Endothelial cell of hepatic sinusoid (primary cell): ENCODE results near the gene ARHGEF25.
"Not testable (repeated sequence)": the region's sequence is repeated elsewhere in the genome, so short reads cannot be mapped to it uniquely, and the experiment has no call there.

Experiments
- in situ Hi-C: cut with HindIII; loops from 2 replicates; pipeline ENCODE4 v1.10.0; 2017; ENCODE audit warnings: low sequenced_read_pairs

The ARHGEF25 gene

DNA sequence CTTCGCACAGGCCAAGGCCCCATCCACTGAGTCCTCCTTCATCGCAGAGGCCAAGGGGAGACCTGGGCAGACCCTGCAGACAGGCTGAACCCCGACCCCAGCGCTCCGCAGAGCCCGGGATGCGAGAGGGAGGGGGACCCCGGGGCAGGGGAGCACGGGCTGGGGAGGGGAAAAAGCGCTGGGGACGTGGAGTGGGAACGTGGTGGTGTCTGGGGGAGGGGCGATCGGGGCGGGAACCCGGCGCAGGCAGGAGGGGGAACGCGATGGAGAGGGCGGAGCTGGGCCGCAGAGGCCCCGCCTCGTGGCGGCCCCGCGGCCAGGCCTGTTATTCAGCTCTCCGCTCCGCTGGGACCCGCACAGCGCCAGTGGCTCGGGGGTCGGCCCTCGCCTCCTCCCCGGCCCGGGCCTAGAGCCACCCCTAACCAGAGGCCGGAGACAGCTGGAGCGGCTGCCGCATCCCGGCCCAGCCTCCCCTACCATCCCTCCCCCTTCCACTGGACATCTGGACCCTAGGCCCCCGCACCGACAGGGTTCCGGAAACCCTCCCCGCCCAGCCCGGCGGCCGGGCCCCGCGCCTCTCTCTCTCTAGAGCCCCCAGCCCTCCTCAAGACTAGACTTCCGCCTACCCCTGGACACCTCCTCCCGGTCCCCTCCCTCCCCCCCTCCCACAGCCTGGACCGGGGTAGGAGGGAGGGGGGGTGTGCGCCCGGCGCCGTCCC, at the start of gene ARHGEF25:
Gene ARHGEF25 (plus strand): TSS at position 328 of the 719 bp plus-strand sequence. CDS start 460 bp downstream, outside the sequence.
- in situ Hi-C loops = no loop called here

GRCh38 chr12:57563358-57563757, 47.9 kb upstream of the ARHGEF25 start:
- in situ Hi-C loops = no loop called here

DNA sequence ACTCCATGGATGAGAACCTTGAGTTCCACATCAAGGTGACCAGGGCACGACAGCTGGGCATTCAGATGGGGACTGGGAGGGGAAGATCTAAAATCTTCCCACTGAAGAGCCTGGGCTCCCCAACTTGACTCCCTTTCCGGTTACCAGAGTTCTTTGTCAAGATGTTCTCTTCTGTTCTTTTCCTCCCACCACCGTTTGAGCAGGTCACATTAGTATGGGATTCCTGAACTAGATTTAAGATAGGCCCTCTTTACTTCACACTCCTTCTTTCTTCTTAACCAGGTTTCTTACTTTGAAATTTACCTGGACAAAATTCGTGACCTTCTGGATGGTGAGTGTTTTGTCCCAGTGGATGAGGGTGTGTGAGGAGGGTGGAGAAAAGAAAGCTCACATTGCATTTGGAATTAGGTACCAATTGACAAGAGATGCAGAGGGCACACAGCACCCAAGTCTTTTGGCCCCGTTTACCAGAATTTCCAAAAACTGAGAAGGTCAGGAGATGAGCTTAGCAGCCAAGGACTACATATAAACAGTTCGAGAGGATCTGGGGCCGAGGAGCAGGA, 47.0 kb upstream of the ARHGEF25 start:
- in situ Hi-C loops = no loop called here

- in situ Hi-C loops = no loop called here
Measured at GRCh38 chr12:57568838-57569237, 42.4 kb upstream of the ARHGEF25 start.

DNA sequence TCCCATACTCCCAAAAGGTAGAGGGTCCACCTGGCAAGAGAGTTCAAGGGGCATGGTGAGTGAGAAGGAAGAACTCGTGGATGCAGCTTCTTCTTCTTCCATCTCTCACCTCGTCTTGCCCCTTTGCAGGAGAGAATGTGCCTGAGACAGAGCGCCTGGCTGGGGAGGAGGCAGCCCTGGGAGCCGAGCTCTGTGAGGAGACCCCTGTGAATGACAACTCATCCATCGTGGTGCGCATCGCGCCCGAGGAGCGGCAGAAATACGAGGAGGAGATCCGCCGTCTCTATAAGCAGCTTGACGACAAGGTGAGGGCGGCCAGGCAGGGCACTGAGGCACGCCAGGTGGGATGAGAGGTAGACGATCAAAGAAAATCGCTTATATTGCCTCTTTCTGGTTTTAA, 41.4 kb upstream of the ARHGEF25 start:
- in situ Hi-C loops = no loop called here

- in situ Hi-C loops = not testable (repeated sequence)
Measured at GRCh38 chr12:57570438-57570837, 40.8 kb upstream of the ARHGEF25 start.

DNA sequence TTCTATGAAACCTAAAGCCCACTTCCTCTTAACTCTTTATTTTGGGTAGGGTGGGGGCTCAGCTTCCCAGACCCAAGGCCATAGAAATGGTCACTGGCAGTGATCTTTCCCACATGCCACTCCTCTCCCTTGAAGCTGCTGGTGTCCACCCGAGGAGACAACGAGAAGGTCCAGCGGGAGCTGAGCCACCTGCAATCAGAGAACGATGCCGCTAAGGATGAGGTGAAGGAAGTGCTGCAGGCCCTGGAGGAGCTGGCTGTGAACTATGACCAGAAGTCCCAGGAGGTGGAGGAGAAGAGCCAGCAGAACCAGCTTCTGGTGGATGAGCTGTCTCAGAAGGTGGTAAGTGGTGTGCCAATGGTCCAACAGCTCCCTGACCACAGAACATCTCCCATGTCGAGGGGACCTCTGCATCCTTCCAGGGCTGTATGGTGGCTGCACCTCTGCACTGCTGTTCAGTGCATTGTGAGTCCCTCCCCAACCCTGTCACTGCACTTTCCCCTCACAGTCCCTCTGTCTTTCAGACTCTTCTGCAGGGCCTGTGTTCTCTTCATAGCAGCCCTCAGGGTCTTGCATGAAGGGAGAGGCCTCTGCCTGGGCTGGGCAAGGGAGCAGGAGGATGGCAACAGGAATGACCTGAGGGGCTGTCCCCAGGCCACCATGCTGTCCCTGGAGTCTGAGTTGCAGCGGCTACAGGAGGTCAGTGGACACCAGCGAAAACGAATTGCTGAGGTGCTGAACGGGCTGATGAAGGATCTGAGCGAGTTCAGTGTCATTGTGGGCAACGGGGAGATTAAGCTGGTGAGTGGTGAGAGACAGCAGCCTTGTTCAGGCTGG, 39.1 kb upstream of the ARHGEF25 start:
- in situ Hi-C loops = no loop called here

DNA sequence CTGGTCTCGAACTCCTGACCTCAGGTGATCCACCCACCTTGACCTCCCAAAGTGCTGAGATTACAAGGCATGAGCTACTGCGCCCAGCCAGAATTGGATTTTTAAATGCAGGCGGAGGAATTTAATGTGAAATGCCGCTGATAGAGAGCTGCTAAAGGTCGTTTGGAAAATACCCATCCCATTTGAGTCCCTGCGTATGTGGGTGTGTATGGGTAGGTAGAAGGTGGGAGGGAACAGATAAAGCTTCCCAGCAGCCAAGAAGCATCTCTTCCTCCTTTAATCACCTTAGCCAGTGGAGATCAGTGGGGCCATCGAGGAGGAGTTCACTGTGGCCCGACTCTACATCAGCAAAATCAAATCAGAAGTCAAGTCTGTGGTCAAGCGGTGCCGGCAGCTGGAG, 36.4 kb upstream of the ARHGEF25 start:
- in situ Hi-C loops = no loop called here

DNA sequence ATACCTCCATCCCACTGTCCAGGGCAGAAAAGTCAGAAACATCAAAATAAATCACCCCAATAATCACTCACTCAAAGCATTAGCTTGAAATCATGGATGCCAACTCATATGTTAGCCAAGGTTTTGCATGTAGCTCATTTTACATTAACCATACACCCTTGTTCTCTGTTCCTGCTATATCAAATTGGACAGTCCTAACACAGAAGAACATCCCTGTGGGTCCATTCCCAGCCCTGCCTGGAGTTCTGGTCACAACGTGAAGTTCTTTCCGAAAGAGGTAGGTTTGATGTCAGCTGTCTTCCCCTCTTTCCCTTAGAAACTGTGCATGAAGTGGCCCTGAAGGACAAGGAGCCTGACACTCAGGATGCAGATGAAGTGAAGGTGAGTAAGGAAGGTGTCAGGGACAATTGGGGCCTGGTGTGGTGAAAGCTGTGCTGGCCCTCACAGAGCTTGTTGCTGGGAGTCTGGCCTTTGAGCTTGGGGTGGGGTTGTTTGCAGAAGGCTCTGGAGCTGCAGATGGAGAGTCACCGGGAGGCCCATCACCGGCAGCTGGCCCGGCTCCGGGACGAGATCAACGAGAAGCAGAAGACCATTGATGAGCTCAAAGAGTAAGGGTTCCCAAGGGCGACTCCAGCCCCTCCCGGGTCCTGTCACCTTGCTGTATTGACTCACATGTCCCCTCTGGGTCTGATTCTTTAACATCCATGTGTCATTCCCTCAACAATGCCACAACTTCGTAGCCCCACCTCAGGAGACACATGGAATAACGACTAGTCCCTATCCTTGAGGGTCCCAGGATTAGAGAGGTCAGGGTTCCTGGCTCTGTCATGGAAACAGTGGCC, 35.2 kb upstream of the ARHGEF25 start:
- in situ Hi-C loops = no loop called here

DNA sequence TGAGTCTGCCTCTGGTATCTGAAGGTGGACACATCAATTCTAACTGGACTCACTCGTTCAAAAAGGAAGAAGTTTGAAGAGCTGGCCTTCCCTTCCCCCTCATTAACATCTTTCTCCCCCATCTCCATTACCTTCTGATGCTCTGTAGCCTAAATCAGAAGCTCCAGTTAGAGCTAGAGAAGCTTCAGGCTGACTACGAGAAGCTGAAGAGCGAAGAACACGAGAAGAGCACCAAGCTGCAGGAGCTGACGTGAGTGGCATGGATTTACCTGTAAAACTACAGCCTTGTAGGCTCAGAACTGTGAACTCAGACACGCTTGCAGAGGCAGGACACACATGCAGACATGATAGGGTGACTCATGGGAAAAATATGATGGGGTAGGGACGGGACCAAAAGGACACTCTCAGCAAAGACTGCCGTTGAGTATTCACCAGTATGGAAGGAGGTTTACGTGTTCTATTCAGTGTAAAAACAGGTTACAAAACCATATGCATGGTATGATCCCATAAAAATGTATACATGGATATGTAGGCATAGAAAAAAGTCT, 34.5 kb upstream of the ARHGEF25 start:
- in situ Hi-C loops = no loop called here

GRCh38 chr12:57577981-57578758, 33.1 kb upstream of the ARHGEF25 start:
- in situ Hi-C loops = no loop called here

DNA sequence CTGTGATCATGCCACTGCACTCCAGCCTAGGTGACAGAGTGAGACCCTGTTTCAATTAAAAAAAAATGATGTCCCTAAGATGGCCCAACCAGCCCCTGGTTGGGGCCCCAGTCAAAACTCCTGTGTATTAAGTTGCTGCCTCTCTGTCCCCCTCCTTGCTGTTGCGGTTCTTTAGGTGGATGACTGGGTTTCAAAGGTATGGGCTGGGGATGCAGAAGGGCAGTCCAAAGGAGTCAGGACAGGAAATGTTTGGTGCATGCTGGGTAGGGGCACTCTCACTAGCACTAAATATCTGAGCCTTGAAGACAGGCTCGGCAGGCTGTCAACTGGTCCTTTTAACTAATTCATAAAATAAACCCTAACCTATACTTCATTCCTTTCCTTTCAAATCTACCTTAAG, 32.2 kb upstream of the ARHGEF25 start:
- in situ Hi-C loops = no loop called here

GRCh38 chr12:57579677-57580465, 31.4 kb upstream of the ARHGEF25 start:
- in situ Hi-C loops = no loop called here

- in situ Hi-C loops = no loop called here
Measured at GRCh38 chr12:57580466-57580795, 30.8 kb upstream of the ARHGEF25 start.

DNA sequence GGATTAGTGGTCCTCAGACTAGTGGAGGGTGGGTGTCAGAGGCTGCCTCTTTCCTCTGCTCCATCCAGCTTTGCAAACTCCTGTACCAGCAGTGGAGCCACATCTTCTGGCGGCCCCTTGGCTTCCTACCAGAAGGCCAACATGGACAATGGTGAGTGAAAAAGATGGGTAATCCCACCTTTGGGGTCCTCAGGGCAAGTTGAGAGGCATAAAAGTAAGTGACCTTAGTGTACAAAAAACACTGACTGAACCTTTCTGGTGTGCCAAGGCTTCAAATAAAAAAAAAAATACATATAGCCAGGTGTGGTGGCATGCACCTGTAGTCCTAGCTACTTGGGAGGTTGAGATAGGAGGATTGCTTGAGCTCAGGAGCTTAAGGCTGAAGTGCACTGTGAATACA, 29.4 kb upstream of the ARHGEF25 start:
- in situ Hi-C loops = no loop called here

GRCh38 chr12:57582440-57582839, 28.8 kb upstream of the ARHGEF25 start:
- in situ Hi-C loops = no loop called here

- in situ Hi-C loops = no loop called here
Measured at GRCh38 chr12:57583008-57583831, 28.0 kb upstream of the ARHGEF25 start.

- in situ Hi-C loops = no loop called here
Measured at GRCh38 chr12:57584050-57584449, 27.2 kb upstream of the ARHGEF25 start.
